Stomach (tissue), 4 donors: ENCODE data around the gene PRAME.

Source experiments
- EP300 ChIP-seq: sonication (generic); formaldehyde crosslinking; IDR thresholded peaks from one replicate; pipeline ENCODE4 v1.6.1; 2017; ENCODE audit warnings: antibody characterized with exemption
- POLR2A ChIP-seq, 4 donors: fragments of 450-650 bp; IDR thresholded peaks; one replicate each; pipeline ENCODE4 v1.6.1; 2016; ENCODE audit warnings: antibody characterized with exemption in 4 of 4, control low read depth in 2 of 4, mild to moderate bottlenecking in 1 of 4, moderate library complexity in 1 of 4
- TF ChIP-seq, protein P1 (sequence below), 7 experiments: fragments of 450-650 bp in 4 of 7; fragments of 200-600 bp in 3 of 7; sonication (generic) in 3 of 7; IDR thresholded peaks; one replicate each; pipeline ENCODE4 v1.5.1; 2016 to 2019; ENCODE audit warnings: antibody characterized with exemption in 7 of 7, control low read depth in 2 of 7, mild to moderate bottlenecking in 1 of 7

DNA sequence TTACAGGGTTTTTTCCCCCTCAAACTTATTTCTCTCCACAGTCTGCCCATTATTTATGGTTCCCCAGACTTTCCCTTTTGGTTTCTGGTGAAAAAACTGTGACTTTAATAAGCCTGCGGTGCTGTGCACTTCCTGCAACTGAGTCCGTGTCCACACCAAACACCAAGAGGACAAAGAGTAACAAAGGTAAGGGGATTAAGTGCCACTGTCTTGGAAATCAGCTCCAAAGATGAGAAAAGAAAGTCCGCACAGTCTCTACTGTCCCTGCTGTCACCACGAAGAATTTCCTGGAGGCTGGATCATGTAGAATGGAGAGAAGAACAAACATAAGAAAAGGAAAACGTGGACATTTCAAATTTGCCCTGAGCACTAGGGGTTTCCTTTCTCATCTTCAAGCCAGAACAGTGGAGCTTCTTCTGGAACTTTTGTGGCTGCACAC is 17.9 kb upstream of the PRAME start:
- TF ChIP-seq, protein P1, sequence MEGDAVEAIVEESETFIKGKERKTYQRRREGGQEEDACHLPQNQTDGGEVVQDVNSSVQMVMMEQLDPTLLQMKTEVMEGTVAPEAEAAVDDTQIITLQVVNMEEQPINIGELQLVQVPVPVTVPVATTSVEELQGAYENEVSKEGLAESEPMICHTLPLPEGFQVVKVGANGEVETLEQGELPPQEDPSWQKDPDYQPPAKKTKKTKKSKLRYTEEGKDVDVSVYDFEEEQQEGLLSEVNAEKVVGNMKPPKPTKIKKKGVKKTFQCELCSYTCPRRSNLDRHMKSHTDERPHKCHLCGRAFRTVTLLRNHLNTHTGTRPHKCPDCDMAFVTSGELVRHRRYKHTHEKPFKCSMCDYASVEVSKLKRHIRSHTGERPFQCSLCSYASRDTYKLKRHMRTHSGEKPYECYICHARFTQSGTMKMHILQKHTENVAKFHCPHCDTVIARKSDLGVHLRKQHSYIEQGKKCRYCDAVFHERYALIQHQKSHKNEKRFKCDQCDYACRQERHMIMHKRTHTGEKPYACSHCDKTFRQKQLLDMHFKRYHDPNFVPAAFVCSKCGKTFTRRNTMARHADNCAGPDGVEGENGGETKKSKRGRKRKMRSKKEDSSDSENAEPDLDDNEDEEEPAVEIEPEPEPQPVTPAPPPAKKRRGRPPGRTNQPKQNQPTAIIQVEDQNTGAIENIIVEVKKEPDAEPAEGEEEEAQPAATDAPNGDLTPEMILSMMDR (IDR thresholded peaks at IDR 0.05): no peak
- TF ChIP-seq POLR2A (IDR thresholded peaks at IDR 0.05) (no peak), EP300 (no peak)
